ENCODE measurements around the gene PEX19.

Gene PEX19

DNA sequence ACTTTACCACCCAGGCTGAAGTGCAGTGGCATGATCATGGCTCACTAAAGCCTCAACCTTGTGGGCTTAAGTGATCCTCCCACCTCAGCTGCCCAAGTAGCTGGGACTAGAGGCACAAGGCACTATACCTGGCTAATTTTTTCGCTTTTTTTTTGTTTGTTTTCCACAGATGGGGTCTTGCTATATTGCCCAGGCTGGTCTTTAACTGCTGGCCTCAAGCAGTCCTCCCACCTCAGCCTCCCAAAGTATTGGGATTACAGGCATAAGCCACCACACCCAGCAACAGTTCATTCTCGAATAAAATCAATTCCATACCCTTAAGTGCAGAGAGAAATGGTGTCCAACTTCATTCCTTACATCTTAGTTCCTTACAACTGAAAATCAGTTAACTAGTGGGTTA is 47.4 kb downstream of the PEX19 start:
- no peak for DNase-seq

DNA sequence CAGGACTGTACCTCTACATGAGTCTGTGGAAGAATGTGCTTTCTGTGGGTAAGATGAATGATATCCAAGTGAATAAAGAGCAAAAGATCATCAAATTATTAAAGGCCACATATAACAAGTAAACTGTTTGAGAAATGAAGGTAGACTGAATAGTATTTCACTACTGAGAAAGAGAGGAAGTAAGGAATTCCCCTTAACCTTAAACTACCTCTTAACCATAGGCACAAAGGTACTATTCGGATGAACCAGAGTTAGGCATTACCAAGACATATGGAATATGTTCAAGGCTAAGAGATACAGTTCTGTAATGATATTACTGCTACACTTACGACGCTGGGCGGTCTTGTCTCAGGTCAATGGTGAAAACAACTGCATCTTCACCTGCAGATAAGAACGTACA is 48.1 kb downstream of the PEX19 start:
- DNase-seq, result no peak

DNA sequence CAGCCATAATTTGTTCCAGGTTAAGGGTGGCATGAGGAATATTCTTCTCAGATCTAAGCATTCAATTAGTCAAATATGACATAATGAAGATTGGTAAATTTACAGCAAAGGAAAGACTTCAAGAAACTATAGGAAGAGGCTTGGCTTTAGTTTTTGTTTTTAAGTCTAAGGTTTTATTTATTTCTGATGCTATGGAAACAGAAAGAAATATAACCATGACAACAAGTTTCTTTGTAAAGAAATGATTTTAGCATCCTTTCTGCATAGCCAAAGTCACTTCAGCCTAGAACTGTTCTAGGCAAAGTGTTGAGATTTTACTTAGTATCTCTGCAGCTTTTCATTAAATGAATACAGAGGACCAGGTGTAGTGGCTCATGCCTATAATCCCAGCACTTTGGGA is 52.0 kb downstream of the PEX19 start:
- DNase-seq, result no peak

DNA sequence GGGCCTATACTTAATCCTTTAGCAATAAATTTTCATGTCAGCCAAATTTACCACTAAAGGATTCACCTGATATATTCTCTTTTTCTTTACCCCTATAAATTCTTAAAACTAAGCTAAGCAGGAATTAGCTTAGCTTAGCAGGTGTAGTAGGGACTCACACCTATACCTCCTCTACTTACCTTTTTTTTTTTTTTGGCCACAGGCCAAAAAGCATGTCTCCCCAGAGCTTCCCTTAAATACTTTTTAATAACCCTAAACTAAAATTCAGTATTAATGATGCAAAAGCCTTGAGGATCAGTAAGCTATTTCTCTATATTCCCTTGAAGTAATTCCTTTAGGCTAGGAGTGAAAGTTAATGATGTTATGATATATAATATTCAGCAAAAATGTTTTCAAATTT is 56.5 kb downstream of the PEX19 start:
- no peak for DNase-seq

DNA sequence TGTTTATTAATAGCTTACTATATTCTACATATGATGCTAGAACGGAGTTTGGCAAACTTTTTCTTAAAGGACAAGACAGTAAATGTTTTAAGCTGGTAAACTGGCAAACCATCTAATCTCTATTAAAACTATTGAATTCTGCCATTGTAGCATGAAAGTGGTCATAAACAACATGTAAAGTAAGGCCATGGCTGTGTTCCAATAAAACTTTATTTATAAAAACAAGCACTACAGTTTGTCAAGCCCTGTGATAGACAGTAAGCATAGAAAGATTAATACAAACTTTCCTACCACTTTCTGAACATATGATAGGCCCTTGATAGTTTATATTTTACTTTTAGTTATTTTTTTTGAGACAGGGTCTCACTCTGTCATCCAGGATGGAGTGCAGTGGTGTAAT is 57.4 kb downstream of the PEX19 start:
- no peak for DNase-seq

DNA sequence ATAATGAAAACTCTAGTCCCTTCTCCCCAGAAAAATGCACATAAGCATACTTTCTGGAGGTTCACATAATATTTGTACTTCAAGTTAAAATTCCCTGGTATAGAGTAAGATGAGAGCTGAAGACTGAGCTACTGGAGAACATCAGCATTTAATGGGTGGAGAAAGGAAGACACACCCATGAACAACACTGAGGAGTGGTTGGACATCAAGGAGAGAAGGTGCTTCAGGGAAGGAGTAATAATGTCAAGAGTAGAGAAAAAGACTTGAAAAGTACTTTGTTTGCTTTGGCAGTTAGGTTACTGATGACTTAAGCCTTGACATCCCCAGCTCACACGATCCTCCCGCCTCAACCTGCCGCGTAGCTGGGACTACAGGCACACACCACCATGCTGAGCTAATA is 57.9 kb downstream of the PEX19 start:
- no peak for DNase-seq
